Loucy (cell line): ENCODE results near the gene APC2.
"Not testable (repeated sequence)": the region's sequence is repeated elsewhere in the genome, so short reads cannot be mapped to it uniquely, and the experiment has no call there.

ENCODE experiments used
- H2AFZ ChIP-seq: fragments of 200-600 bp; sonication (generic); 2 replicates; pipeline ENCODE4 v1.6.0; 2016; ENCODE audit warnings: antibody characterized with exemption, mild to moderate bottlenecking, low read length, moderate library complexity
- H3F3A ChIP-seq: fragments of 200-600 bp; 2 replicates; pipeline ENCODE4 v1.6.0; 2016; ENCODE audit warnings: antibody characterized with exemption, low read depth, mild to moderate bottlenecking
- H3K27me3 ChIP-seq: fragments of 200-600 bp; sonication (generic); 2 replicates; pipeline ENCODE4 v1.6.1; 2014; ENCODE audit warnings: low read length, mild to moderate bottlenecking; ENCODE audit not compliant: insufficient read depth, poor library complexity, severe bottlenecking
- H3K36me3 ChIP-seq: fragments of 200-600 bp; sonication (generic); 2 replicates; pipeline ENCODE4 v1.6.1; 2016; ENCODE audit warnings: low read length; ENCODE audit not compliant: insufficient read depth
- H3K4me1 ChIP-seq: fragments of 200-600 bp; sonication (generic); 2 replicates; pipeline ENCODE4 v1.5.1; 2014; ENCODE audit warnings: low read length, mild to moderate bottlenecking; ENCODE audit not compliant: insufficient read depth, poor library complexity, severe bottlenecking
- H3K4me2 ChIP-seq: fragments of 200-600 bp; sonication (generic); 2 replicates; pipeline ENCODE4 v1.6.0; 2014; ENCODE audit warnings: antibody characterized with exemption, low read length, low read depth, mild to moderate bottlenecking; ENCODE audit not compliant: poor library complexity, severe bottlenecking
- H3K4me3 ChIP-seq: fragments of 200-600 bp; sonication (generic); 2 replicates; pipeline ENCODE4 v1.5.1; 2014; ENCODE audit warnings: low read length, mild to moderate bottlenecking, mixed read lengths; ENCODE audit not compliant: poor library complexity, severe bottlenecking
- H3K79me2 ChIP-seq: fragments of 200-600 bp; sonication (generic); 2 replicates; pipeline ENCODE4 v1.6.1; 2014; ENCODE audit warnings: low read length; ENCODE audit not compliant: insufficient read depth
- H3K9ac ChIP-seq: fragments of 200-600 bp; sonication (generic); 2 replicates; pipeline ENCODE4 v1.6.0; 2014; ENCODE audit warnings: mild to moderate bottlenecking, low read depth, low read length, moderate library complexity; ENCODE audit not compliant: poor library complexity, severe bottlenecking
- H3K9me2 ChIP-seq: fragments of 200-600 bp; sonication (generic); replicated peaks from 2 replicates; pipeline ENCODE4 v1.6.1; 2016; ENCODE audit warnings: low read depth, low read length, mixed read lengths
- H3K9me3 ChIP-seq: fragments of 200-600 bp; sonication (generic); 2 replicates; pipeline ENCODE4 v1.6.1; 2014; ENCODE audit warnings: mild to moderate bottlenecking, antibody characterized with exemption, low read length, low read depth; ENCODE audit not compliant: insufficient read depth
- H4K20me1 ChIP-seq: fragments of 200-600 bp; sonication (generic); 2 replicates; pipeline ENCODE4 v1.6.0; 2014; ENCODE audit warnings: antibody characterized with exemption, low read length, mild to moderate bottlenecking; ENCODE audit not compliant: insufficient read depth, poor library complexity, severe bottlenecking
- CTCF ChIP-seq: fragments of 200-600 bp; sonication (generic); conservative IDR thresholded peaks from 2 replicates; pipeline ENCODE4 v1.5.1; 2014; ENCODE audit warnings: mild to moderate bottlenecking, antibody characterized with exemption, low read length
- EZH2phosphoT487 ChIP-seq: fragments of 200-600 bp; IDR thresholded peaks from 2 replicates; pipeline ENCODE4 v1.6.1; 2018; ENCODE audit warnings: antibody characterized with exemption, mild to moderate bottlenecking, moderate library complexity, borderline replicate concordance

APC2 gene

GRCh38 chr19:1497578-1498235, 47.8 kb downstream of the APC2 start:
- no peak overlapping the region for H3K4me2 ChIP-seq

GRCh38 chr19:1499231-1499630, 49.3 kb downstream of the APC2 start:
- H2AFZ ChIP-seq, H3K9me2 ChIP-seq, H4K20me1 ChIP-seq, H3K4me1 ChIP-seq, H3K9ac ChIP-seq, H3K9me3 ChIP-seq, H3K27me3 ChIP-seq, H3K36me3 ChIP-seq, H3K79me2 ChIP-seq, H3K4me3 ChIP-seq, H3F3A ChIP-seq, H3K4me2 ChIP-seq: not testable (repeated sequence)

More at GRCh38 chr19:1497578-1498235, 47.8 kb downstream of the APC2 start:
- Histone ChIP-seq H2AFZ (no peak overlapping the region), H3F3A (0 out of 2 replicates have a peak, but pooled peaks cover 2% of the 10 kb centered on the region), H3K27me3 (no peaks in the 10 kb centered on the region), H3K79me2 (no peaks in the 10 kb centered on the region), H4K20me1 (no peaks in the 10 kb centered on the region), H3K4me1 (no peaks in the 10 kb centered on the region), H3K9ac (no peak overlapping the region), H3K9me2 (no peaks in the 10 kb centered on the region), H3K9me3 (no peaks in the 10 kb centered on the region), H3K36me3 (no peaks in the 10 kb centered on the region), H3K4me3 (no peak overlapping the region)
- TF ChIP-seq EZH2phosphoT487: no peak
- TF ChIP-seq CTCF: no peak

GRCh38 chr19:1501200-1501595, 51.3 kb downstream of the APC2 start:
- Histone ChIP-seq H3K36me3 (no peaks in the 10 kb centered on the region), H3K4me1 (peaks cover 4% of the 10 kb centered on the region), H3K4me3 (no peak overlapping the region), H3K4me2 (no peak overlapping the region), H3K9me3 (no peaks in the 10 kb centered on the region), H3K9ac (no peak overlapping the region), H3K79me2 (no peaks in the 10 kb centered on the region), H3K27me3 (no peaks in the 10 kb centered on the region), H3K9me2 (no peaks in the 10 kb centered on the region), H2AFZ (no peak overlapping the region), H3F3A (0 out of 2 replicates have a peak, but pooled peaks cover 2% of the 10 kb centered on the region), H4K20me1 (no peaks in the 10 kb centered on the region)
- TF ChIP-seq CTCF (no peak), EZH2phosphoT487 (no peak)

- H3F3A ChIP-seq: 0 out of 2 replicates have a peak, but pooled peaks cover 2% of the 10 kb centered on the region
- H3K4me1 ChIP-seq: peaks cover 4% of the 10 kb centered on the region
- no peaks in the 10 kb centered on the region for H3K79me2 ChIP-seq
- TF ChIP-seq EZH2phosphoT487: no peak
- no peak for TF ChIP-seq CTCF
- no peaks in the 10 kb centered on the region for H3K27me3 ChIP-seq
- peak overlapping the region; percentile 74 for H2AFZ ChIP-seq
- no peak overlapping the region for H3K4me2 ChIP-seq
- no peak overlapping the region for H3K4me3 ChIP-seq
- H4K20me1 ChIP-seq: no peaks in the 10 kb centered on the region
- no peaks in the 10 kb centered on the region for H3K9me2 ChIP-seq
- H3K36me3 ChIP-seq: no peaks in the 10 kb centered on the region
- no peak overlapping the region for H3K9ac ChIP-seq
- H3K9me3 ChIP-seq: no peaks in the 10 kb centered on the region
These were observed 52.6 kb downstream of the APC2 start for GRCh38 chr19:1502433-1503088.
